Colonic mucosa (tissue), 4 donors: ENCODE results near the gene GNG7. TPM values are rescaled to one million over a fixed set of nuclear protein-coding genes. Genes with fewer than 3 reads are reported as not detected.
A peak's percentile ranks its signal among the peaks of the same experiment; 100 is the strongest.

ENCODE experiments used
- DNase-seq: peaks from one replicate; pipeline ENCODE4 v3.0.0-alpha.2; 2020
- H3K27ac ChIP-seq: fragments of 200-600 bp; one replicate; pipeline ENCODE4 v1.8.0; 2021
- H3K27me3 ChIP-seq: fragments of 200-600 bp; one replicate; pipeline ENCODE4 v1.8.0; 2021
- H3K36me3 ChIP-seq: fragments of 200-600 bp; one replicate; pipeline ENCODE4 v1.8.0; 2021
- H3K4me1 ChIP-seq: fragments of 200-600 bp; one replicate; pipeline ENCODE4 v1.8.0; 2021; ENCODE audit warnings: mild to moderate bottlenecking
- H3K4me3 ChIP-seq: fragments of 200-600 bp; one replicate; pipeline ENCODE4 v1.8.0; 2021
- H3K9ac ChIP-seq, 2 donors: one replicate each; pipeline ENCODE4 v1.7.0; 2013; ENCODE audit warnings: control low read depth in 2 of 2, low read depth in 2 of 2, low read length in 2 of 2
- H3K9me3 ChIP-seq: fragments of 200-600 bp; one replicate; pipeline ENCODE4 v1.8.0; 2021
- CTCF ChIP-seq: fragments of 200-600 bp; IDR thresholded peaks from one replicate; pipeline ENCODE4 v1.8.0; 2022; ENCODE audit warnings: antibody characterized with exemption, mild to moderate bottlenecking
- intact Hi-C: fragments of 100-400 bp; cut with DNase I; formaldehyde crosslinking; loops from one replicate; pipeline ENCODE4 v1.14.1; 2022
- total RNA-seq, 2 donors: library from RNA; stranded (reverse); fragmentation: NEBNext Ultra II Directional in 1 of 2; extraction: Animal tissue kit (Norgen Biotek cat#: 25700) in 1 of 2; gene quantifications; one replicate each; pipeline ENCODE4 v1.2.1, GENCODE V29; 2021
- donor health status: healthy.
- donor health status: DM: no; HTN: no; CAD: no.
- donor health status: DM: no; HTN: no; CAD: no.

GNG7 gene
- total RNA-seq, 2 donors from 2014 or later: 1.5 to 3.2 TPM

GRCh38 chr19:2663920-2664571 lies 38.4 kb downstream of the GNG7 start:
- intact Hi-C loops: no loop called here
- Histone ChIP-seq H3K9me3 (no peaks in the 10 kb centered on the region), H3K27ac (no peak overlapping the region), H3K36me3 (no peaks in the 10 kb centered on the region), H3K9ac (no peak overlapping the region), H3K27me3 (no peaks in the 10 kb centered on the region), H3K4me3 (no peak overlapping the region), H3K4me1 (no peaks in the 10 kb centered on the region)
- DNase-seq: no peak
- no peak for TF ChIP-seq CTCF

- no peak for TF ChIP-seq CTCF
- no peaks in the 10 kb centered on the region for H3K36me3 ChIP-seq
- no peak overlapping the region for H3K27ac ChIP-seq
- no peak overlapping the region for H3K4me3 ChIP-seq
- H3K9ac ChIP-seq: no peak overlapping the region
- no peaks in the 10 kb centered on the region for H3K4me1 ChIP-seq
- intact Hi-C loops: no loop called here
- no peaks in the 10 kb centered on the region for H3K9me3 ChIP-seq
- no peak for DNase-seq
- H3K27me3 ChIP-seq: no peaks in the 10 kb centered on the region
Observed at GRCh38 chr19:2661615-2662014, 40.9 kb downstream of the GNG7 start.

- intact Hi-C loops: no loop called here
- no peaks in the 10 kb centered on the region for H3K36me3 ChIP-seq
- no peak for DNase-seq
Observed at GRCh38 chr19:2659856-2660432, 42.5 kb downstream of the GNG7 start.

GRCh38 chr19:2656533-2656932 lies 46.0 kb downstream of the GNG7 start:
- H3K9ac ChIP-seq: no peak overlapping the region
- no peak overlapping the region for H3K4me3 ChIP-seq
- intact Hi-C loops: no loop called here
- H3K4me1 ChIP-seq: no peaks in the 10 kb centered on the region
- H3K36me3 ChIP-seq: no peaks in the 10 kb centered on the region
- no peaks in the 10 kb centered on the region for H3K27me3 ChIP-seq
- no peaks in the 10 kb centered on the region for H3K9me3 ChIP-seq
- DNase-seq: no peak
- H3K27ac ChIP-seq: no peak overlapping the region
- no peak for TF ChIP-seq CTCF

More at GRCh38 chr19:2659856-2660432, 42.5 kb downstream of the GNG7 start:
- H3K9me3 ChIP-seq: no peaks in the 10 kb centered on the region
- no peak for TF ChIP-seq CTCF
- no peak overlapping the region for H3K27ac ChIP-seq
- no peak overlapping the region for H3K9ac ChIP-seq
- H3K4me3 ChIP-seq: no peak overlapping the region
- no peaks in the 10 kb centered on the region for H3K27me3 ChIP-seq
- no peaks in the 10 kb centered on the region for H3K4me1 ChIP-seq

- intact Hi-C loops: no loop called here
- Histone ChIP-seq H3K9ac (peak overlapping the region in 1 of 2 donors; percentile 50), H3K4me3 (no peak overlapping the region), H3K9me3 (no peaks in the 10 kb centered on the region), H3K27me3 (no peaks in the 10 kb centered on the region), H3K4me1 (no peaks in the 10 kb centered on the region), H3K27ac (no peak overlapping the region), H3K36me3 (no peaks in the 10 kb centered on the region)
- DNase-seq: no peak
- TF ChIP-seq CTCF: no peak
Observed at GRCh38 chr19:2653710-2654707, 48.5 kb downstream of the GNG7 start.
